Panc1 (cell line): ENCODE measurements around the gene SKI.

Source experiments
- POLR2AphosphoS5 ChIP-seq: IDR thresholded peaks from 2 replicates; pipeline ENCODE4 v1.6.1; 2012; ENCODE audit warnings: mild to moderate bottlenecking, low read depth, low read length, moderate library complexity
- TCF7L2 ChIP-seq: IDR thresholded peaks from 2 replicates; pipeline ENCODE4 v1.6.1; 2011; ENCODE audit warnings: mild to moderate bottlenecking, low read depth, low read length, inconsistent platforms

GRCh38 chr1:2320006-2320405 is 91.9 kb downstream of the SKI start:
- TF ChIP-seq POLR2AphosphoS5 (no peak), TCF7L2 (no peak)
